K562 (cell line): ENCODE measurements around the gene CATSPER1. TPM values are rescaled to one million over a fixed set of nuclear protein-coding genes. Genes with fewer than 3 reads are reported as not detected.

ENCODE experiments used
- BCOR ChIP-seq: fragments of 450-650 bp; IDR thresholded peaks from 2 replicates; pipeline ENCODE4 v1.6.1; 2016
- CREM ChIP-seq: IDR thresholded peaks from 2 replicates; pipeline ENCODE4 v1.6.1; 2014; ENCODE audit warnings: antibody characterized with exemption, low read depth
- DPF2 ChIP-seq: fragments of 450-650 bp; IDR thresholded peaks from 2 replicates; pipeline ENCODE4 v1.6.1; 2016
- ESRRB ChIP-seq: fragments of 250-450 bp; sonication (Bioruptor Pico); IDR thresholded peaks from 2 replicates; pipeline ENCODE4 v1.5.0; 2020; ENCODE audit warnings: mild to moderate bottlenecking, moderate library complexity, borderline replicate concordance
- FOS ChIP-seq: IDR thresholded peaks from 3 replicates; pipeline ENCODE4 v1.6.1; 2011; ENCODE audit not compliant: insufficient read length; ENCODE audit errors: extremely low read depth
- NRF1 ChIP-seq, 2 experiments: fragments of 450-650 bp; IDR thresholded peaks in 1 of 2; conservative IDR thresholded peaks in 1 of 2; 2 replicates each; pipeline ENCODE4 v1.6.1; 2014; ENCODE audit warnings: mild to moderate bottlenecking in 2 of 2
- POLR2G ChIP-seq: fragments of 200-400 bp; formaldehyde crosslinking; IDR thresholded peaks from 2 replicates; pipeline ENCODE4 v1.6.1; 2017; ENCODE audit warnings: low read depth, mild to moderate bottlenecking, antibody characterized with exemption, low read length, moderate library complexity
- PTBP1 ChIP-seq: fragments of 200-400 bp; formaldehyde crosslinking; IDR thresholded peaks from 2 replicates; pipeline ENCODE4 v1.6.1; 2017; ENCODE audit warnings: low read depth, low read length
- SMARCE1 ChIP-seq: fragments of 450-650 bp; IDR thresholded peaks from 2 replicates; pipeline ENCODE4 v1.7.1; 2016; ENCODE audit warnings: mild to moderate bottlenecking
- YY1 ChIP-seq, 3 experiments: IDR thresholded peaks; 2 replicates each; pipeline ENCODE4 v1.6.1; 2011; ENCODE audit warnings: low read length in 2 of 3, mild to moderate bottlenecking in 2 of 3, moderate library complexity in 2 of 3, borderline replicate concordance in 1 of 3, control low read depth in 1 of 3, low read depth in 1 of 3; ENCODE audit not compliant: insufficient read depth in 3 of 3, insufficient replicate concordance in 2 of 3, control insufficient read depth in 1 of 3, insufficient read length in 1 of 3; ENCODE audit errors: extremely low read depth in 1 of 3
- ZNF311 ChIP-seq: fragments of 250-450 bp; sonication (Bioruptor Pico); IDR thresholded peaks from 2 replicates; pipeline ENCODE4 v1.4.0; 2020; ENCODE audit warnings: mild to moderate bottlenecking, moderate library complexity
- ZNF785 ChIP-seq: fragments of 250-450 bp; sonication (Bioruptor Pico); IDR thresholded peaks from 2 replicates; pipeline ENCODE4 v1.4.0; 2020; ENCODE audit warnings: mild to moderate bottlenecking
- polyA plus RNA-seq, 8 experiments: library from polyadenylated mRNA; depleted of rRNA in 4 of 8; stranded (reverse) in 5 of 8; unstranded in 3 of 8; fragments of >200 nt; fragmentation: Nextera tagmentation in 2 of 8; fragmentation: Illumina TruSeq in 1 of 8; extraction: Ambion mirVana in 2 of 8; extraction: Trizol in 1 of 8; gene quantifications; 2 replicates each; pipeline versions ENCODE4 v1.2.1 to v1.2.3, GENCODE V29; 2011 to 2014; ENCODE audit warnings: inconsistent platforms in 1 of 8, missing spikeins in 1 of 8
- total RNA-seq, 7 experiments: library from RNA; depleted of rRNA in 6 of 7; stranded (reverse); fragments of >200 nt in 6 of 7; fragmentation: Illumina TruSeq in 2 of 7; extraction: Trizol in 2 of 7; gene quantifications; 2 replicates each; pipeline versions ENCODE4 v1.2.1 to v1.2.3, GENCODE V29; 2011 to 2021; ENCODE audit warnings: low replicate concordance in 1 of 7
- TF ChIP-seq, protein P1 (sequence below), 2 experiments: fragments of 450-650 bp in 1 of 2; sonication (generic) in 1 of 2; formaldehyde crosslinking in 1 of 2; IDR thresholded peaks; 2 replicates each; pipeline versions ENCODE4 v1.7.1 to v1.9.0; 2016 to 2022; ENCODE audit warnings: inconsistent platforms in 1 of 2, mild to moderate bottlenecking in 1 of 2, missing genetic modification reagents in 1 of 2
- TF ChIP-seq, protein P2 (sequence below): fragments of 450-650 bp; IDR thresholded peaks from 2 replicates; pipeline ENCODE4 v1.6.1; 2018; ENCODE audit not compliant: partially characterized antibody

CATSPER1 gene
- total and polyA plus RNA-seq, 9 of the 15 experiments (the other 6 are each of a cell fraction or from before 2014, with no cell fraction given), result 0.21 to 3.3 (median 0.76) TPM

DNA sequence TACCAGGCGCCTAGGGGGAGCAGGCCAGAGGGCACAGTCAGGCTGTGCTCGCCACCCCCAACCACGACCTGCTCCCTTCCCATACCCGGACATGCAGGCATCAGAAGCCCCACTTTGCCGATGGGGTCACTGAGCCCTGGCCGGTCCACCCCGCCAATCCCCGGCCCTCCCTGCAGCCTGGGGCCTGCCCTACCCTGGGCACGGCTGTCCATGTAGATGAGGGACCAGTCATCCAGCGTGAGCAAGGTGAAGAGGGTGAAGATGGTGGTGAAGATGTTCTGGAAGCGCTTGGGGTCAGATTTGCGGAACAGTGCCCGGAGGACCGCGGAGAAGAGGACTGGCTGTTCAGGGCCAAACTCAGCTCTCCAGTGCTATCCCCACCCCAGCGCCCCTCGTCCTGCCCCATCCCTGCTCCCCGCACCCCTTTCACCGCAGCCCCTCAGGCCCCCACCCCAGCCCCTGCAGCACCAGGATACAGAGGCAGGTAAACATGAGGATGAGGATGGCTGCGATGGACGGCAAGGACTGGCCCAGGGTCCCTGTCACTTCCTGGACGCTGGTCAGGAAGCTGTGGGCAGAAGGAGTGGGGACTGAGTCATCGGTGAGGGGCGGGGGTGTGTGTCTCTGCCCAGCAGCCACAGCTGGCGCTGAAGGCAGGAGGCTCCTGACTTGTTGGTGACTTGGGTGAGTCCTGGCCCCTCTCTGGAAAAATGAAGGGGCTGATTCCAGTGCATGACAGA lies 5.5 kb downstream of the CATSPER1 start (continued):
- TF ChIP-seq, protein P1, sequence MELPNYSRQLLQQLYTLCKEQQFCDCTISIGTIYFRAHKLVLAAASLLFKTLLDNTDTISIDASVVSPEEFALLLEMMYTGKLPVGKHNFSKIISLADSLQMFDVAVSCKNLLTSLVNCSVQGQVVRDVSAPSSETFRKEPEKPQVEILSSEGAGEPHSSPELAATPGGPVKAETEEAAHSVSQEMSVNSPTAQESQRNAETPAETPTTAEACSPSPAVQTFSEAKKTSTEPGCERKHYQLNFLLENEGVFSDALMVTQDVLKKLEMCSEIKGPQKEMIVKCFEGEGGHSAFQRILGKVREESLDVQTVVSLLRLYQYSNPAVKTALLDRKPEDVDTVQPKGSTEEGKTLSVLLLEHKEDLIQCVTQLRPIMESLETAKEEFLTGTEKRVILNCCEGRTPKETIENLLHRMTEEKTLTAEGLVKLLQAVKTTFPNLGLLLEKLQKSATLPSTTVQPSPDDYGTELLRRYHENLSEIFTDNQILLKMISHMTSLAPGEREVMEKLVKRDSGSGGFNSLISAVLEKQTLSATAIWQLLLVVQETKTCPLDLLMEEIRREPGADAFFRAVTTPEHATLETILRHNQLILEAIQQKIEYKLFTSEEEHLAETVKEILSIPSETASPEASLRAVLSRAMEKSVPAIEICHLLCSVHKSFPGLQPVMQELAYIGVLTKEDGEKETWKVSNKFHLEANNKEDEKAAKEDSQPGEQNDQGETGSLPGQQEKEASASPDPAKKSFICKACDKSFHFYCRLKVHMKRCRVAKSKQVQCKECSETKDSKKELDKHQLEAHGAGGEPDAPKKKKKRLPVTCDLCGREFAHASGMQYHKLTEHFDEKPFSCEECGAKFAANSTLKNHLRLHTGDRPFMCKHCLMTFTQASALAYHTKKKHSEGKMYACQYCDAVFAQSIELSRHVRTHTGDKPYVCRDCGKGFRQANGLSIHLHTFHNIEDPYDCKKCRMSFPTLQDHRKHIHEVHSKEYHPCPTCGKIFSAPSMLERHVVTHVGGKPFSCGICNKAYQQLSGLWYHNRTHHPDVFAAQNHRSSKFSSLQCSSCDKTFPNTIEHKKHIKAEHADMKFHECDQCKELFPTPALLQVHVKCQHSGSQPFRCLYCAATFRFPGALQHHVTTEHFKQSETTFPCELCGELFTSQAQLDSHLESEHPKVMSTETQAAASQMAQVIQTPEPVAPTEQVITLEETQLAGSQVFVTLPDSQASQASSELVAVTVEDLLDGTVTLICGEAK (IDR thresholded peaks at IDR 0.05), result no peak
- TF ChIP-seq, protein P1 (CRISPR knock-in tag; IDR thresholded peaks at IDR 0.05), result no peak
- TF ChIP-seq PTBP1, result no peak
- TF ChIP-seq NRF1 (conservative IDR thresholded peaks at IDR 0.05 in 1 of 2, IDR thresholded peaks at IDR 0.05 in 1 of 2), result no peak
- no peak for TF ChIP-seq ZNF311 (CRISPR knock-in tag)
- TF ChIP-seq ESRRB (CRISPR knock-in tag), result no peak
- TF ChIP-seq POLR2G, result peak; percentile 49
- TF ChIP-seq CREM, result peak; percentile 54
- TF ChIP-seq SMARCE1, result 0 out of 2 replicates have a peak, but pooled peaks have one; percentile 43
- no peak for TF ChIP-seq BCOR
- peak; percentile 29 for TF ChIP-seq FOS
- no peak for TF ChIP-seq ZNF785 (CRISPR knock-in tag)
- peak in 1 of 3 experiments; percentile 10 for TF ChIP-seq YY1 (IDR thresholded peaks at IDR 0.05; ENCODE audit: borderline replicate concordance in 1 of 3, control insufficient read depth in 1 of 3, extremely low read depth in 1 of 3, insufficient read depth in 3 of 3, insufficient read length in 1 of 3, insufficient replicate concordance in 2 of 3, low read depth in 1 of 3, low read length in 2 of 3)
- TF ChIP-seq DPF2, result peak; percentile 59; the same call in 1 of the 2 replicates
- TF ChIP-seq, protein P2, sequence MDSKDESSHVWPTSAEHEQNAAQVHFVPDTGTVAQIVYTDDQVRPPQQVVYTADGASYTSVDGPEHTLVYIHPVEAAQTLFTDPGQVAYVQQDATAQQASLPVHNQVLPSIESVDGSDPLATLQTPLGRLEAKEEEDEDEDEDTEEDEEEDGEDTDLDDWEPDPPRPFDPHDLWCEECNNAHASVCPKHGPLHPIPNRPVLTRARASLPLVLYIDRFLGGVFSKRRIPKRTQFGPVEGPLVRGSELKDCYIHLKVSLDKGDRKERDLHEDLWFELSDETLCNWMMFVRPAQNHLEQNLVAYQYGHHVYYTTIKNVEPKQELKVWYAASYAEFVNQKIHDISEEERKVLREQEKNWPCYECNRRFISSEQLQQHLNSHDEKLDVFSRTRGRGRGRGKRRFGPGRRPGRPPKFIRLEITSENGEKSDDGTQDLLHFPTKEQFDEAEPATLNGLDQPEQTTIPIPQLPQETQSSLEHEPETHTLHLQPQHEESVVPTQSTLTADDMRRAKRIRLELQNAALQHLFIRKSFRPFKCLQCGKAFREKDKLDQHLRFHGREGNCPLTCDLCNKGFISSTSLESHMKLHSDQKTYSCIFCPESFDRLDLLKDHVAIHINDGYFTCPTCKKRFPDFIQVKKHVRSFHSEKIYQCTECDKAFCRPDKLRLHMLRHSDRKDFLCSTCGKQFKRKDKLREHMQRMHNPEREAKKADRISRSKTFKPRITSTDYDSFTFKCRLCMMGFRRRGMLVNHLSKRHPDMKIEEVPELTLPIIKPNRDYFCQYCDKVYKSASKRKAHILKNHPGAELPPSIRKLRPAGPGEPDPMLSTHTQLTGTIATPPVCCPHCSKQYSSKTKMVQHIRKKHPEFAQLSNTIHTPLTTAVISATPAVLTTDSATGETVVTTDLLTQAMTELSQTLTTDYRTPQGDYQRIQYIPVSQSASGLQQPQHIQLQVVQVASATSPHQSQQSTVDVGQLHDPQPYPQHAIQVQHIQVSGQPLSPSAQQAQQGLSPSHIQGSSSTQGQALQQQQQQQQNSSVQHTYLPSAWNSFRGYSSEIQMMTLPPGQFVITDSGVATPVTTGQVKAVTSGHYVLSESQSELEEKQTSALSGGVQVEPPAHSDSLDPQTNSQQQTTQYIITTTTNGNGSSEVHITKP, result peak; percentile 73
